GM12878 (cell line): Measurements from ENCODE around the gene PLG. TPM values are rescaled to one million over a fixed set of nuclear protein-coding genes. Genes with fewer than 3 reads are reported as not detected.

ENCODE experiments used
- ATF2 ChIP-seq: IDR thresholded peaks from 2 replicates; pipeline ENCODE4 v1.6.1; 2012; ENCODE audit warnings: low read length, inconsistent platforms
- ATF7 ChIP-seq: fragments of 450-650 bp; IDR thresholded peaks from 2 replicates; pipeline ENCODE4 v1.6.1; 2016; ENCODE audit warnings: low read depth, mild to moderate bottlenecking
- BHLHE40 ChIP-seq, 2 experiments: fragments of 450-650 bp in 1 of 2; IDR thresholded peaks; 2 replicates each; pipeline ENCODE4 v1.6.1; 2011 to 2017; ENCODE audit warnings: low read depth in 2 of 2, borderline replicate concordance in 1 of 2, improper control_type of control experiment in 1 of 2, low read length in 1 of 2, mild to moderate bottlenecking in 1 of 2
- CREB1 ChIP-seq: IDR thresholded peaks from 2 replicates; pipeline ENCODE4 v1.6.1; 2012; ENCODE audit warnings: low read depth, mild to moderate bottlenecking, inconsistent platforms
- EP300 ChIP-seq, 2 experiments: fragments of 150-350 bp in 1 of 2; IDR thresholded peaks; 2 replicates each; pipeline ENCODE4 v1.6.1; 2011 to 2012; ENCODE audit warnings: low read depth in 2 of 2, low read length in 2 of 2, borderline replicate concordance in 1 of 2, improper control_type of control experiment in 1 of 2, inconsistent platforms in 1 of 2; ENCODE audit not compliant: control insufficient read depth in 1 of 2
- GABPA ChIP-seq: IDR thresholded peaks from 2 replicates; pipeline ENCODE4 v1.6.1; 2014; ENCODE audit warnings: antibody characterized with exemption, low read depth, mild to moderate bottlenecking, inconsistent platforms
- IKZF2 ChIP-seq, 2 experiments: fragments of 450-650 bp; IDR thresholded peaks; 2 replicates each; pipeline ENCODE4 v1.6.1; 2017; ENCODE audit warnings: mild to moderate bottlenecking in 2 of 2, moderate library complexity in 2 of 2
- IRF4 ChIP-seq: IDR thresholded peaks from 2 replicates; pipeline ENCODE4 v1.6.1; 2011; ENCODE audit warnings: low read depth, low read length
- KDM1A ChIP-seq: fragments of 200-600 bp; sonication (generic); IDR thresholded peaks from 2 replicates; pipeline ENCODE4 v1.6.1; 2016; ENCODE audit warnings: borderline replicate concordance
- MEF2A ChIP-seq: IDR thresholded peaks from 2 replicates; pipeline ENCODE4 v1.6.1; 2011; ENCODE audit warnings: low read depth, mild to moderate bottlenecking, low read length, moderate library complexity; ENCODE audit not compliant: insufficient read depth
- MEF2B ChIP-seq: fragments of 450-650 bp; IDR thresholded peaks from 2 replicates; pipeline ENCODE4 v1.6.1; 2018; ENCODE audit warnings: mild to moderate bottlenecking, moderate library complexity; ENCODE audit not compliant: partially characterized antibody, poor library complexity, severe bottlenecking
- MTA3 ChIP-seq: IDR thresholded peaks from 2 replicates; pipeline ENCODE4 v1.6.1; 2012; ENCODE audit warnings: low read length, inconsistent platforms, borderline replicate concordance
- MYC ChIP-seq: IDR thresholded peaks from 2 replicates; pipeline ENCODE4 v1.6.1; 2011; ENCODE audit warnings: mild to moderate bottlenecking, low read length, moderate library complexity, inconsistent platforms; ENCODE audit not compliant: insufficient read depth, insufficient replicate concordance, insufficient read length, severe bottlenecking
- NBN ChIP-seq: fragments of 450-650 bp; IDR thresholded peaks from 2 replicates; pipeline ENCODE4 v1.6.1; 2016
- NFIC ChIP-seq: IDR thresholded peaks from 2 replicates; pipeline ENCODE4 v1.6.1; 2012; ENCODE audit warnings: low read depth, mild to moderate bottlenecking, inconsistent platforms, low read length, moderate library complexity
- NFXL1 ChIP-seq: fragments of 450-650 bp; IDR thresholded peaks from 2 replicates; pipeline ENCODE4 v1.6.1; 2017; ENCODE audit warnings: antibody characterized with exemption, mild to moderate bottlenecking, borderline replicate concordance
- NFYB ChIP-seq: IDR thresholded peaks from 2 replicates; pipeline ENCODE4 v1.6.1; 2011; ENCODE audit warnings: low read depth, mild to moderate bottlenecking, low read length, improper control_type of control experiment, moderate library complexity; ENCODE audit not compliant: insufficient read depth
- NR2F1 ChIP-seq: fragments of 450-650 bp; conservative IDR thresholded peaks from 2 replicates; pipeline ENCODE4 v1.6.1; 2017; ENCODE audit warnings: mild to moderate bottlenecking
- PBX3 ChIP-seq: IDR thresholded peaks from 2 replicates; pipeline ENCODE4 v1.6.1; 2011; ENCODE audit warnings: mild to moderate bottlenecking, low read depth, low read length, moderate library complexity; ENCODE audit not compliant: insufficient replicate concordance
- PML ChIP-seq: IDR thresholded peaks from 2 replicates; pipeline ENCODE4 v1.6.1; 2012; ENCODE audit warnings: low read length, inconsistent platforms
- POLR2AphosphoS2 ChIP-seq: IDR thresholded peaks from 2 replicates; pipeline ENCODE4 v1.6.1; 2011; ENCODE audit warnings: low read depth, mild to moderate bottlenecking, low read length, improper control_type of control experiment, moderate library complexity
- SIN3A ChIP-seq: IDR thresholded peaks from 2 replicates; pipeline ENCODE4 v1.6.1; 2012; ENCODE audit warnings: low read depth, low read length, improper control_type of control experiment
- SRF ChIP-seq, 2 experiments: IDR thresholded peaks; 2 replicates each; pipeline ENCODE4 v1.6.1; 2011; ENCODE audit warnings: low read depth in 2 of 2, low read length in 2 of 2, mild to moderate bottlenecking in 1 of 2, moderate library complexity in 1 of 2
- TBL1XR1 ChIP-seq: IDR thresholded peaks from 2 replicates; pipeline ENCODE4 v1.6.1; 2012; ENCODE audit warnings: low read depth, low read length, improper control_type of control experiment
- TCF12 ChIP-seq: IDR thresholded peaks from 2 replicates; pipeline ENCODE4 v1.6.1; 2011; ENCODE audit warnings: low read depth, mild to moderate bottlenecking, low read length
- TCF3 ChIP-seq: IDR thresholded peaks from 2 replicates; pipeline ENCODE4 v1.6.1; 2012; ENCODE audit warnings: low read depth, mild to moderate bottlenecking, low read length, borderline replicate concordance; ENCODE audit not compliant: insufficient read depth
- ZNF217 ChIP-seq: fragments of 450-650 bp; IDR thresholded peaks from 2 replicates; pipeline ENCODE4 v1.6.1; 2017; ENCODE audit warnings: antibody characterized with exemption, mild to moderate bottlenecking
- polyA plus RNA-seq, 11 experiments: library from polyadenylated mRNA; depleted of rRNA in 4 of 11; unstranded in 6 of 11; stranded (reverse) in 5 of 11; fragments of >200 nt; fragmentation: Nextera tagmentation in 4 of 11; fragmentation: Illumina TruSeq in 1 of 11; extraction: Ambion mirVana in 4 of 11; extraction: Trizol in 1 of 11; gene quantifications; 1 replicate in 1 of 11; 2 replicates in 10 of 11; pipeline versions ENCODE4 v1.2.1 to v1.2.3, GENCODE V29; 2011 to 2016; ENCODE audit warnings: inconsistent platforms in 2 of 11, missing spikeins in 2 of 11, low read depth in 1 of 11
- total RNA-seq, 4 experiments: library from RNA; depleted of rRNA in 3 of 4; stranded (reverse); fragments of >200 nt in 3 of 4; fragmentation: Illumina TruSeq in 1 of 4; extraction: Trizol in 1 of 4; gene quantifications; 2 replicates each; pipeline versions ENCODE4 v1.2.1 to v1.2.3, GENCODE V29; 2013 to 2021

PLG gene
- total and polyA plus RNA-seq, 10 of the 15 experiments (the other 5 are each of a cell fraction or from before 2014, with no cell fraction given): 0.06 to 3.0 (median 0.97) TPM; not detected in 1

- no peak for TF ChIP-seq PBX3
- peak; percentile 78; the same call in 1 of the 2 replicates for TF ChIP-seq MTA3
- TF ChIP-seq SIN3A: no peak
- TF ChIP-seq ATF7: no peak
- peak; percentile 67 for TF ChIP-seq IRF4
- no peak for TF ChIP-seq MEF2B
- TF ChIP-seq NR2F1: no peak
- 0 out of 2 replicates have a peak, but pooled peaks have one; percentile 47 for TF ChIP-seq PML
- TF ChIP-seq IKZF2 (IDR thresholded peaks at IDR 0.05): no peak
- TF ChIP-seq EP300 (IDR thresholded peaks at IDR 0.05; ENCODE audit: borderline replicate concordance in 1 of 2, control insufficient read depth in 1 of 2, low read depth in 2 of 2, low read length in 2 of 2): peak in 1 of 2 experiments; percentile 27; a peak in 1 of 4 replicates
- TF ChIP-seq ZNF217: no peak
- no peak for TF ChIP-seq POLR2AphosphoS2
- TF ChIP-seq GABPA: peak; percentile 62
- peak; percentile 96 for TF ChIP-seq NFIC
- no peak for TF ChIP-seq NBN
- peak; percentile 96 for TF ChIP-seq ATF2
- no peak for TF ChIP-seq BHLHE40 (IDR thresholded peaks at IDR 0.05; ENCODE audit: borderline replicate concordance in 1 of 2, low read depth in 2 of 2, low read length in 1 of 2)
- 0 out of 2 replicates have a peak, but pooled peaks have one; percentile 38 for TF ChIP-seq TCF3
- no peak for TF ChIP-seq TCF12
- peak; percentile 87 for TF ChIP-seq MEF2A
- no peak for TF ChIP-seq CREB1
- peak; percentile 60; the same call in 1 of the 2 replicates for TF ChIP-seq TBL1XR1
- TF ChIP-seq KDM1A: no peak
- TF ChIP-seq SRF (IDR thresholded peaks at IDR 0.05; ENCODE audit: low read depth in 2 of 2, low read length in 2 of 2): peak in 1 of 2 experiments; percentile 66; a peak in 1 of 4 replicates
- TF ChIP-seq NFXL1: no peak
- no peak for TF ChIP-seq MYC
- no peak for TF ChIP-seq NFYB
Observed at GRCh38 chr6:160735523-160735922, 33.5 kb downstream of the PLG start (continued).
